K562 (cell line): ENCODE results near the gene DNAJB12. TPM values are rescaled to one million over a fixed set of nuclear protein-coding genes. Genes with fewer than 3 reads are reported as not detected.

ENCODE experiments used
- CBX2 ChIP-seq: fragments of 200-600 bp; sonication (generic); IDR thresholded peaks from one replicate; pipeline ENCODE4 v1.6.1; 2012; ENCODE audit warnings: mild to moderate bottlenecking, low read length, inconsistent platforms; ENCODE audit not compliant: insufficient read depth, poor library complexity, severe bottlenecking
- CTCFL ChIP-seq: IDR thresholded peaks from 2 replicates; pipeline ENCODE4 v1.6.1; 2011; ENCODE audit warnings: borderline replicate concordance, low read depth, mild to moderate bottlenecking, moderate library complexity, low read length; ENCODE audit not compliant: insufficient read depth, poor library complexity, severe bottlenecking
- ELF2 ChIP-seq: fragments of 250-450 bp; sonication (Bioruptor Pico); IDR thresholded peaks from 2 replicates; pipeline ENCODE4 v1.5.0; 2021; ENCODE audit warnings: mild to moderate bottlenecking
- GATAD2B ChIP-seq: fragments of 450-650 bp; IDR thresholded peaks from 2 replicates; pipeline ENCODE4 v1.6.1; 2017; ENCODE audit warnings: mild to moderate bottlenecking, borderline replicate concordance
- HOMEZ ChIP-seq: fragments of 250-450 bp; sonication (Bioruptor Pico); IDR thresholded peaks from 2 replicates; pipeline ENCODE4 v1.4.0; 2020; ENCODE audit warnings: mild to moderate bottlenecking, moderate library complexity
- MAZ ChIP-seq, 2 experiments: fragments of 450-650 bp in 1 of 2; sonication (generic) in 1 of 2; formaldehyde crosslinking; IDR thresholded peaks in 1 of 2; conservative IDR thresholded peaks in 1 of 2; 2 replicates each; pipeline versions ENCODE4 v1.4.0 to v1.5.0; 2020; ENCODE audit warnings: mild to moderate bottlenecking in 1 of 2, missing genetic modification reagents in 1 of 2
- NUFIP1 ChIP-seq: fragments of 450-650 bp; IDR thresholded peaks from 2 replicates; pipeline ENCODE4 v1.6.1; 2018; ENCODE audit not compliant: partially characterized antibody
- SOX6 ChIP-seq: fragments of 450-650 bp; IDR thresholded peaks from 2 replicates; pipeline ENCODE4 v1.6.1; 2014; ENCODE audit warnings: mild to moderate bottlenecking
- TAF15 ChIP-seq: fragments of 200-400 bp; formaldehyde crosslinking; IDR thresholded peaks from 2 replicates; pipeline ENCODE4 v1.6.1; 2017; ENCODE audit warnings: mild to moderate bottlenecking, low read depth, low read length, moderate library complexity
- ZNF133 ChIP-seq: fragments of 250-450 bp; sonication (Bioruptor Pico); IDR thresholded peaks from 2 replicates; pipeline ENCODE4 v1.4.0; 2020; ENCODE audit warnings: mild to moderate bottlenecking
- polyA plus RNA-seq, 8 experiments: library from polyadenylated mRNA; depleted of rRNA in 4 of 8; stranded (reverse) in 5 of 8; unstranded in 3 of 8; fragments of >200 nt; fragmentation: Nextera tagmentation in 2 of 8; fragmentation: Illumina TruSeq in 1 of 8; extraction: Ambion mirVana in 2 of 8; extraction: Trizol in 1 of 8; gene quantifications; 2 replicates each; pipeline versions ENCODE4 v1.2.1 to v1.2.3, GENCODE V29; 2011 to 2014; ENCODE audit warnings: inconsistent platforms in 1 of 8, missing spikeins in 1 of 8
- total RNA-seq, 7 experiments: library from RNA; depleted of rRNA in 6 of 7; stranded (reverse); fragments of >200 nt in 6 of 7; fragmentation: Illumina TruSeq in 2 of 7; extraction: Trizol in 2 of 7; gene quantifications; 2 replicates each; pipeline versions ENCODE4 v1.2.1 to v1.2.3, GENCODE V29; 2011 to 2021; ENCODE audit warnings: low replicate concordance in 1 of 7
- TF ChIP-seq, protein P1 (sequence below): sonication (generic); formaldehyde crosslinking; IDR thresholded peaks from 2 replicates; pipeline ENCODE4 v1.9.0; 2022; ENCODE audit warnings: mild to moderate bottlenecking, missing genetic modification reagents
- TF ChIP-seq, protein P2 (sequence below): fragments of 150-350 bp; conservative IDR thresholded peaks from 2 replicates; pipeline ENCODE4 v1.6.1; 2014; ENCODE audit warnings: low read length
- TF ChIP-seq, protein P3 (sequence below): fragments of 250-450 bp; sonication (Bioruptor Pico); IDR thresholded peaks from 2 replicates; pipeline ENCODE4 v1.5.0; 2020; ENCODE audit warnings: mild to moderate bottlenecking
- TF ChIP-seq, protein P4 (sequence below): fragments of 250-450 bp; sonication (Bioruptor Pico); IDR thresholded peaks from 2 replicates; pipeline ENCODE4 v1.5.0; 2021; ENCODE audit warnings: mild to moderate bottlenecking, borderline replicate concordance

Gene DNAJB12
- total and polyA plus RNA-seq, 9 of the 15 experiments (the other 6 are each of a cell fraction or from before 2014, with no cell fraction given) = 3.5 to 31.5 (median 20.3) TPM

DNA sequence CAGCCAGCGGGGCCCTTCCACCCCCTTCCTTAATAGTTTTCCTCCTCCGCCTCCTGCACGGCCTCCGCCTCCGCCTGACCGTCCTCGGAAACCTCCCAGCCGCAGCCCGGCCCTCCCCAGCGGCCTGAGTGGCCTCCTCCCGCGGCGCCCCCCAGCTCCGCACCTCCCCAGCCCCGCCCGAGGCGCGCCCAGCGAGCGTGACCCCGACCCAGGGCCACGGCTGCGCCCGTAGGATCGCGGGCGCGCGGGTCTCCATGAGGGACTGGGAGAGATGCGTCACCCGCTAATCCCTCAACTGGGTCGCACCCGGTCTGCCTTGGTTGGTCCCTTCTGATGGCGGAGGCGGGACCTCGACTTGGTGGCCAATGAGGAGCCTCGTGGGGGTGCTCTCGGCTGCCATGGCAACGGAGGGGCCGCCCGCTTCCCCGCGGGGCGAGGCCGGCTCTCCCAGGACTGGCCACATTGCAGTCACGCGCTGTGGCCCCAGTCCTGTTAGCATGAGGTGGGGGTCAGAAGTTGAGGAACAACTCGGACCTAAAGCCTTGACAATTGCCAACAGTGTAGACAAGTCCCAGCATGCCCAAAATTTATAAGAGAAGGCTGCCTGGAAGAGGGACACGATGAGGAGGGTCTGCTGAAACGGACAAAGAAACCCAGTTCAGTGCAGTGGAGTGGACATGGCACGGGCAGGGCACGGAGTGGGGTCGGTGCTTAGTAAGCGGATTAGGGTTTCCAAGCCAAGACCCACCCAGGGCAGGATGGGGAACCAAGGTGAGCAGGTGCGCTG is 56.7 kb downstream of the DNAJB12 start (continued):
- TF ChIP-seq MAZ (CRISPR knock-in tag; conservative IDR thresholded peaks at IDR 0.05 in 1 of 2, IDR thresholded peaks at IDR 0.05 in 1 of 2) (peak; percentile 95 to 98), GATAD2B (peak; percentile 82; the same call in 1 of the 2 replicates), HOMEZ (CRISPR knock-in tag) (0 out of 2 replicates have a peak, but pooled peaks have one; percentile 37), ZNF133 (peak; percentile 86; the same call in 1 of the 2 replicates), CBX2 (no peak), CTCFL (no peak), ELF2 (CRISPR knock-in tag) (no peak), NUFIP1 (peak; percentile 65), SOX6 (no peak; the same call in 1 of the 2 replicates), TAF15 (no peak)
- TF ChIP-seq, protein P1, sequence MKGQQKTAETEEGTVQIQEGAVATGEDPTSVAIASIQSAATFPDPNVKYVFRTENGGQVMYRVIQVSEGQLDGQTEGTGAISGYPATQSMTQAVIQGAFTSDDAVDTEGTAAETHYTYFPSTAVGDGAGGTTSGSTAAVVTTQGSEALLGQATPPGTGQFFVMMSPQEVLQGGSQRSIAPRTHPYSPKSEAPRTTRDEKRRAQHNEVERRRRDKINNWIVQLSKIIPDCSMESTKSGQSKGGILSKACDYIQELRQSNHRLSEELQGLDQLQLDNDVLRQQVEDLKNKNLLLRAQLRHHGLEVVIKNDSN (CRISPR knock-in tag) = peak; percentile 94
- TF ChIP-seq, protein P2, sequence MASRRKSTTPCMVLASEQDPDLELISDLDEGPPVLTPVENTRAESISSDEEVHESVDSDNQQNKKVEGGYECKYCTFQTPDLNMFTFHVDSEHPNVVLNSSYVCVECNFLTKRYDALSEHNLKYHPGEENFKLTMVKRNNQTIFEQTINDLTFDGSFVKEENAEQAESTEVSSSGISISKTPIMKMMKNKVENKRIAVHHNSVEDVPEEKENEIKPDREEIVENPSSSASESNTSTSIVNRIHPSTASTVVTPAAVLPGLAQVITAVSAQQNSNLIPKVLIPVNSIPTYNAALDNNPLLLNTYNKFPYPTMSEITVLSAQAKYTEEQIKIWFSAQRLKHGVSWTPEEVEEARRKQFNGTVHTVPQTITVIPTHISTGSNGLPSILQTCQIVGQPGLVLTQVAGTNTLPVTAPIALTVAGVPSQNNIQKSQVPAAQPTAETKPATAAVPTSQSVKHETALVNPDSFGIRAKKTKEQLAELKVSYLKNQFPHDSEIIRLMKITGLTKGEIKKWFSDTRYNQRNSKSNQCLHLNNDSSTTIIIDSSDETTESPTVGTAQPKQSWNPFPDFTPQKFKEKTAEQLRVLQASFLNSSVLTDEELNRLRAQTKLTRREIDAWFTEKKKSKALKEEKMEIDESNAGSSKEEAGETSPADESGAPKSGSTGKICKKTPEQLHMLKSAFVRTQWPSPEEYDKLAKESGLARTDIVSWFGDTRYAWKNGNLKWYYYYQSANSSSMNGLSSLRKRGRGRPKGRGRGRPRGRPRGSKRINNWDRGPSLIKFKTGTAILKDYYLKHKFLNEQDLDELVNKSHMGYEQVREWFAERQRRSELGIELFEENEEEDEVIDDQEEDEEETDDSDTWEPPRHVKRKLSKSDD = no peak
- TF ChIP-seq, protein P3, sequence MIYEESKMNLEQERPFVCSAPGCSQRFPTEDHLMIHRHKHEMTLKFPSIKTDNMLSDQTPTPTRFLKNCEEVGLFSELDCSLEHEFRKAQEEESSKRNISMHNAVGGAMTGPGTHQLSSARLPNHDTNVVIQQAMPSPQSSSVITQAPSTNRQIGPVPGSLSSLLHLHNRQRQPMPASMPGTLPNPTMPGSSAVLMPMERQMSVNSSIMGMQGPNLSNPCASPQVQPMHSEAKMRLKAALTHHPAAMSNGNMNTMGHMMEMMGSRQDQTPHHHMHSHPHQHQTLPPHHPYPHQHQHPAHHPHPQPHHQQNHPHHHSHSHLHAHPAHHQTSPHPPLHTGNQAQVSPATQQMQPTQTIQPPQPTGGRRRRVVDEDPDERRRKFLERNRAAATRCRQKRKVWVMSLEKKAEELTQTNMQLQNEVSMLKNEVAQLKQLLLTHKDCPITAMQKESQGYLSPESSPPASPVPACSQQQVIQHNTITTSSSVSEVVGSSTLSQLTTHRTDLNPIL (CRISPR knock-in tag) = 0 out of 2 replicates have a peak, but pooled peaks have one; percentile 46
- TF ChIP-seq, protein P4, sequence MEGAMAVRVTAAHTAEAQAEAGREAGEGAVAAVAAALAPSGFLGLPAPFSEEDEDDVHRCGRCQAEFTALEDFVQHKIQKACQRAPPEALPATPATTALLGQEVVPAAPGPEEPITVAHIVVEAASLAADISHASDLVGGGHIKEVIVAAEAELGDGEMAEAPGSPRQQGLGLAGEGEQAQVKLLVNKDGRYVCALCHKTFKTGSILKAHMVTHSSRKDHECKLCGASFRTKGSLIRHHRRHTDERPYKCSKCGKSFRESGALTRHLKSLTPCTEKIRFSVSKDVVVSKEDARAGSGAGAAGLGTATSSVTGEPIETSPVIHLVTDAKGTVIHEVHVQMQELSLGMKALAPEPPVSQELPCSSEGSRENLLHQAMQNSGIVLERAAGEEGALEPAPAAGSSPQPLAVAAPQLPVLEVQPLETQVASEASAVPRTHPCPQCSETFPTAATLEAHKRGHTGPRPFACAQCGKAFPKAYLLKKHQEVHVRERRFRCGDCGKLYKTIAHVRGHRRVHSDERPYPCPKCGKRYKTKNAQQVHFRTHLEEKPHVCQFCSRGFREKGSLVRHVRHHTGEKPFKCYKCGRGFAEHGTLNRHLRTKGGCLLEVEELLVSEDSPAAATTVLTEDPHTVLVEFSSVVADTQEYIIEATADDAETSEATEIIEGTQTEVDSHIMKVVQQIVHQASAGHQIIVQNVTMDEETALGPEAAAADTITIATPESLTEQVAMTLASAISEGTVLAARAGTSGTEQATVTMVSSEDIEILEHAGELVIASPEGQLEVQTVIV = no peak
